Cardiac muscle cell (in vitro differentiated cells and primary cell): ENCODE results near the gene B3GALT6. TPM values are rescaled to one million over a fixed set of nuclear protein-coding genes. Genes with fewer than 3 reads are reported as not detected.

ENCODE experiments used
- DNase-seq, 2 donors: peaks; one replicate each; pipeline versions ENCODE4 v3.0.0 to v3.0.0-alpha.2; 2010 to 2017; ENCODE audit warnings: low read depth in 1 of 2, low spot score in 1 of 2
- H3K27ac ChIP-seq: fragments of 200-600 bp; sonication (generic); 2 replicates; pipeline ENCODE4 v1.5.1; 2016
- H3K27me3 ChIP-seq: fragments of 200-600 bp; sonication (generic); 2 replicates; pipeline ENCODE4 v1.6.0; 2016; ENCODE audit warnings: control low read depth
- H3K36me3 ChIP-seq: fragments of 200-600 bp; sonication (generic); 2 replicates; pipeline ENCODE4 v1.5.1; 2016; ENCODE audit warnings: control low read depth
- H3K4me1 ChIP-seq: fragments of 200-600 bp; sonication (generic); 2 replicates; pipeline ENCODE4 v1.8.1; 2017; ENCODE audit warnings: low read depth, mild to moderate bottlenecking, mixed run types
- H3K4me3 ChIP-seq: fragments of 200-600 bp; sonication (generic); 2 replicates; pipeline ENCODE4 v1.5.1; 2016; ENCODE audit warnings: mild to moderate bottlenecking
- H3K9me3 ChIP-seq: fragments of 200-600 bp; sonication (generic); 2 replicates; pipeline ENCODE4 v1.5.1; 2017; ENCODE audit warnings: low read depth, mild to moderate bottlenecking, control low read depth
- polyA plus RNA-seq: library from polyadenylated mRNA; unstranded; fragments of >200 nt; fragmentation: Nextera tagmentation; extraction: Ambion mirVana; gene quantifications from 2 replicates; pipeline ENCODE4 v1.2.1, GENCODE V29; 2016
- total RNA-seq: library from RNA; depleted of rRNA; stranded (reverse); fragments of >200 nt; gene quantifications from 2 replicates; pipeline ENCODE4 v1.2.3, GENCODE V29; 2016
- TF ChIP-seq, protein P1 (sequence below): IDR thresholded peaks from 2 replicates; pipeline ENCODE4 v1.5.1; 2012; ENCODE audit warnings: low read depth, mild to moderate bottlenecking, low read length

Gene B3GALT6
- total and polyA plus RNA-seq, 2 experiments from 2014 or later: 56.8 to 58.9 TPM

DNA sequence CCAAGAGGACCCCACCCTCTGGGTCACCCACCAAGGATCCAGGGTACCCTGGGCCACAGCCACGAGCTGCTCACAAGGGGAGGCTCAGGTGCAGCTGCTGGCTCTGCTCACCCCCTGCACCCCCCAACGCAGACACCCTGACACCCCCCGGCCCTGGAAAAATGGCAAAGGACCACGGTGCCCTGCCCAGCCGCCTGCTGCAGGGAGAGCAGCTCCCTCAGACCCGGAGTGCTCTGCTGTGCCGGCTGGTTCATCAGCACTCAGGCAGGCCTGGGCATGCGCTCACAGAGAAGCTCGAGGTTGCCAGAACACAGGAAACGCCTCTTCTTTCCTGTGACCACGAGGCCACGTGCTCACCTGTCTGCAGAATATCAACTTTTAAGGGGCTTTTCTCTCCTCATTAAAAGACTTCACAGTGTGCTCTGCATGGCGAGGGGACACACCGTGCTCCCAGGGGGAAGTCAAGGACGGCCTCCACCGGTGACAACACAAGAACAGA lies 18.8 kb downstream of the B3GALT6 start:
- TF ChIP-seq, protein P1, sequence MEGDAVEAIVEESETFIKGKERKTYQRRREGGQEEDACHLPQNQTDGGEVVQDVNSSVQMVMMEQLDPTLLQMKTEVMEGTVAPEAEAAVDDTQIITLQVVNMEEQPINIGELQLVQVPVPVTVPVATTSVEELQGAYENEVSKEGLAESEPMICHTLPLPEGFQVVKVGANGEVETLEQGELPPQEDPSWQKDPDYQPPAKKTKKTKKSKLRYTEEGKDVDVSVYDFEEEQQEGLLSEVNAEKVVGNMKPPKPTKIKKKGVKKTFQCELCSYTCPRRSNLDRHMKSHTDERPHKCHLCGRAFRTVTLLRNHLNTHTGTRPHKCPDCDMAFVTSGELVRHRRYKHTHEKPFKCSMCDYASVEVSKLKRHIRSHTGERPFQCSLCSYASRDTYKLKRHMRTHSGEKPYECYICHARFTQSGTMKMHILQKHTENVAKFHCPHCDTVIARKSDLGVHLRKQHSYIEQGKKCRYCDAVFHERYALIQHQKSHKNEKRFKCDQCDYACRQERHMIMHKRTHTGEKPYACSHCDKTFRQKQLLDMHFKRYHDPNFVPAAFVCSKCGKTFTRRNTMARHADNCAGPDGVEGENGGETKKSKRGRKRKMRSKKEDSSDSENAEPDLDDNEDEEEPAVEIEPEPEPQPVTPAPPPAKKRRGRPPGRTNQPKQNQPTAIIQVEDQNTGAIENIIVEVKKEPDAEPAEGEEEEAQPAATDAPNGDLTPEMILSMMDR: no peak
- peaks cover 18% of the 10 kb centered on the region for H3K27me3 ChIP-seq
- peaks cover 3% of the 10 kb centered on the region for H3K36me3 ChIP-seq
- no peak for DNase-seq
- no peaks in the 10 kb centered on the region for H3K4me1 ChIP-seq
- no peaks in the 10 kb centered on the region for H3K9me3 ChIP-seq
- no peak overlapping the region for H3K27ac ChIP-seq
- H3K4me3 ChIP-seq: no peak overlapping the region

DNA sequence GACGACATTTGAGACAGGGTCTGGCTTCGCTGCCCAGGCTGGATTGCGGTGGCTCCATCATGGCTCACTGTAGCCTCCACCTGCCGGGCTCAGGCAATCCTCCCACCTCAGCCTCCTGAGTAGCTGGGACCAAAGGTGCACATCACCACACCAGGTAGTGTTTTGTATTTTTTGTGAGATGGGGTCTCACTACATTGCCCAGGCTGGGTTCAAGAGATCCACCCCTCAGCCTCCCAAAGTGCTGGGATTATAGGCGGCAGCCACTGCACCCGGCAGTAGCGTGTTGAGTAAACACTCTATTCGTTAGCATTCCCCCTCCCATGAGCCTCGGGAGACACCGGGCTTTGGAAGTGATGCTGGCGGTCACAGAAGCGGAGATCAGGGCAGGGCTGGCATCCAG lies 21.3 kb downstream of the B3GALT6 start:
- TF ChIP-seq, protein P1: no peak
- Histone ChIP-seq H3K4me3 (no peak overlapping the region), H3K27me3 (no peaks in the 10 kb centered on the region), H3K9me3 (no peaks in the 10 kb centered on the region), H3K4me1 (no peaks in the 10 kb centered on the region), H3K36me3 (peaks cover 8% of the 10 kb centered on the region), H3K27ac (no peak overlapping the region)
- DNase-seq: no peak

DNA sequence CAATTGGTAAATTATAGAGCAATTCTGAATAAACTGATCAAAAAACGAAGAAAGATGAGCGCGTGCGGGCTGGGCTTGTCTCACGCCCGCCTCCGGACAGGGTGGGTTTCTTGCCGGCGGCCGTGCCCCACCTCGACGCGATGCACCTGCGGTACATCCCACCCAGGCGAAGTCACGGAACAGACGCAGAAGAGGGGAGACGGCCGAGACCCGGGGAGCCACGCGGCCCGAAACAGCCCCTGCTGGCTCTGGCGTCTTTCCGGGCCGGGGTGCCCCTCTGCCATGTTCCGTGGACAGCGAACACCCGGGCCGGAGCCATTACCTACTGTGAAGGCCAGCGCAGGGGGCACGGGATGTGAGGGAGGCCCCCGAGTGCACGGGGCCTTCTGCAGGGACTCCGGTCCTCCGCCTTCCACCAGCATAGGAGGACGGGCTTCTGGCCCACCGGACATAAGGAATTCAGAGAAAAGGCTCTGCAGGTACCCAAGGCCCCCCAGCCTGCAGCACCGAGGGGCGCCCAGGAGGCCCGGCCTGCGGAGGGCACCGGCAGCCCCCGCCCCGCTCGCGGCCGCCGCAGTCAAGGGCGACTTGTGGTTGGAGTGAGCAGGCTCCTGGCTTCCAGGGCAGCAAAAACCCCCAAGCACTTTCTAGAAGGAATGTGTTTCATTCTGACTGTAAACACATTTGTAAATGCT lies 22.1 kb downstream of the B3GALT6 start:
- Histone ChIP-seq H3K27me3 (no peaks in the 10 kb centered on the region), H3K4me1 (no peaks in the 10 kb centered on the region), H3K27ac (no peak overlapping the region), H3K9me3 (no peaks in the 10 kb centered on the region), H3K4me3 (no peak overlapping the region), H3K36me3 (peaks cover 8% of the 10 kb centered on the region)
- no peak for DNase-seq
- TF ChIP-seq, protein P1: no peak

DNA sequence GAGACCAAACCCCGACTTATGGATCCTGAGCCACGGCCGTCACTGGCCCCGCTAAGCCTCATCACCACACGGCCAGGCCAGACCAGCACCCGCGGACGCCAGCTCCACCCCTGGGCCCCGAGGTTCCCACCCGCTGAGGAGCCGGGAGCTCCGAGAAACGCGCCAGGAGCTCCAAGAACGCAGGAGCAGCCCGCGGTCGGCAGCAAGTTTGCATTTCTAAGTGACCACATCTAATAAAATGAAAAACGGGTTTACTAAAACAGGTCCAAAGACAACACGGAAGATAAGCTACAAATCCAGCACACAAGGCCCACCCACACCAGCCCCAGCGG lies 22.6 kb downstream of the B3GALT6 start:
- Histone ChIP-seq H3K9me3 (no peaks in the 10 kb centered on the region), H3K4me1 (no peaks in the 10 kb centered on the region), H3K27ac (no peak overlapping the region), H3K27me3 (no peaks in the 10 kb centered on the region), H3K36me3 (peaks cover 8% of the 10 kb centered on the region), H3K4me3 (no peak overlapping the region)
- TF ChIP-seq, protein P1: no peak
- DNase-seq: no peak

DNA sequence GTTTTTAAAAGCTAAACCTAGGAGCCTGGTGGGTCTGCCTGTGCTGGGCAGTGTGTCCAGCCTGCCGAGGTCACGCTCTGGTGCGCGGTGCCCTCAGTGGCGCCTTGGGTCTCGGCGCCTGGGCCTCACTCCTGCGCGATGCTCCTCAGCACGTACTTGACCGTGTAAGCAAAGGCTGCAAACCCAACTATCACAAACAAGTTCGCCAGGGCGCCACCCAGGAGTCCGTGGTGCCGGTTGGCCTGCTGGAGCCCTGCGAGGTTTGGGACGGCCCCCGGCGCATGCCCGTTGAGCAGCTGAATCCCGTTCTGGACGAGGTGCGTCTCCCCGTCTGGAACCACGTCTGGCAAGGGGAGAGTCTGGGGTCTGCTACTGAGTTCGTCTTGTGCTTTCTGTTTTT lies 23.0 kb downstream of the B3GALT6 start:
- H3K4me1 ChIP-seq: no peaks in the 10 kb centered on the region
- no peak overlapping the region for H3K27ac ChIP-seq
- TF ChIP-seq, protein P1: no peak
- H3K36me3 ChIP-seq: peaks cover 8% of the 10 kb centered on the region
- no peaks in the 10 kb centered on the region for H3K27me3 ChIP-seq
- no peaks in the 10 kb centered on the region for H3K9me3 ChIP-seq
- DNase-seq: no peak
- H3K4me3 ChIP-seq: no peak overlapping the region
